H9 (cell line): ENCODE data around the gene GNA15. TPM values are rescaled to one million over a fixed set of nuclear protein-coding genes. Genes with fewer than 3 reads are reported as not detected.

Experiments used
- DNase-seq: peaks from one replicate; pipeline ENCODE4 v3.0.0-alpha.2; 2017
- H2AFZ ChIP-seq: one replicate; pipeline ENCODE4 v1.6.1; 2013; ENCODE audit warnings: mild to moderate bottlenecking, low read length, control low read depth, moderate library complexity
- H2AK5ac ChIP-seq: 2 replicates; pipeline ENCODE4 v1.6.1; 2013; ENCODE audit warnings: low read length, control low read depth, mixed read lengths; ENCODE audit not compliant: insufficient read length
- H2BK120ac ChIP-seq: one replicate; pipeline ENCODE4 v1.6.1; 2013; ENCODE audit warnings: low read depth, mild to moderate bottlenecking, low read length, control low read depth, inconsistent platforms; ENCODE audit not compliant: poor library complexity, severe bottlenecking
- H2BK12ac ChIP-seq: 2 replicates; pipeline ENCODE4 v1.6.1; 2013; ENCODE audit warnings: low read length, control low read depth, mixed read lengths, low read depth; ENCODE audit not compliant: insufficient read length
- H2BK15ac ChIP-seq: 2 replicates; pipeline ENCODE4 v1.6.1; 2013; ENCODE audit warnings: low read depth, low read length, control low read depth
- H2BK20ac ChIP-seq: one replicate; pipeline ENCODE4 v1.6.1; 2013; ENCODE audit warnings: low read depth, mild to moderate bottlenecking, low read length, control low read depth, inconsistent platforms; ENCODE audit not compliant: poor library complexity, severe bottlenecking
- H2BK5ac ChIP-seq: 2 replicates; pipeline ENCODE4 v1.6.1; 2013; ENCODE audit warnings: low read length, control low read depth, mixed read lengths; ENCODE audit not compliant: insufficient read length
- H3K14ac ChIP-seq: 2 replicates; pipeline ENCODE4 v1.6.1; 2013; ENCODE audit warnings: low read length, control low read depth; ENCODE audit not compliant: insufficient read depth
- H3K18ac ChIP-seq: 2 replicates; pipeline ENCODE4 v1.6.1; 2013; ENCODE audit warnings: low read depth, mild to moderate bottlenecking, mixed read lengths, low read length, control low read depth; ENCODE audit not compliant: insufficient read length
- H3K23ac ChIP-seq: 2 replicates; pipeline ENCODE4 v1.6.1; 2013; ENCODE audit warnings: low read length, control low read depth, mixed read lengths, low read depth; ENCODE audit not compliant: insufficient read length
- H3K23me2 ChIP-seq: 2 replicates; pipeline ENCODE4 v1.6.1; 2013; ENCODE audit warnings: low read depth, mild to moderate bottlenecking, mixed read lengths, low read length, control low read depth; ENCODE audit not compliant: insufficient read length, poor library complexity, severe bottlenecking
- H3K27ac ChIP-seq: 2 replicates; pipeline ENCODE4 v1.5.1; 2013; ENCODE audit warnings: low read length, control low read depth, mixed read lengths, low read depth; ENCODE audit not compliant: insufficient read length
- H3K27me3 ChIP-seq: 2 replicates; pipeline ENCODE4 v1.6.1; 2013; ENCODE audit warnings: low read length, control low read depth, inconsistent platforms; ENCODE audit not compliant: insufficient read depth
- H3K4ac ChIP-seq: 2 replicates; pipeline ENCODE4 v1.6.1; 2013; ENCODE audit warnings: low read depth, mild to moderate bottlenecking, control low read depth, inconsistent platforms, low read length, moderate library complexity
- H3K4me1 ChIP-seq: 2 replicates; pipeline ENCODE4 v1.6.1; 2013; ENCODE audit warnings: low read length, control low read depth, inconsistent platforms; ENCODE audit not compliant: insufficient read depth
- H3K4me2 ChIP-seq: 2 replicates; pipeline ENCODE4 v1.6.1; 2013; ENCODE audit warnings: low read length, control low read depth, mixed read lengths; ENCODE audit not compliant: insufficient read length, insufficient read depth
- H3K56ac ChIP-seq: 2 replicates; pipeline ENCODE4 v1.6.1; 2013; ENCODE audit warnings: low read depth, mild to moderate bottlenecking, mixed read lengths, low read length, control low read depth; ENCODE audit not compliant: insufficient read length
- H3K79me1 ChIP-seq: 2 replicates; pipeline ENCODE4 v1.6.1; 2013; ENCODE audit warnings: low read depth, mild to moderate bottlenecking, moderate library complexity, low read length, control low read depth, inconsistent platforms; ENCODE audit not compliant: insufficient read depth, poor library complexity, severe bottlenecking
- H3K79me2 ChIP-seq: 2 replicates; pipeline ENCODE4 v1.6.1; 2013; ENCODE audit warnings: low read length, control low read depth, inconsistent platforms; ENCODE audit not compliant: insufficient read depth
- H3K9ac ChIP-seq: 2 replicates; pipeline ENCODE4 v1.6.1; 2013; ENCODE audit warnings: low read length, control low read depth, mixed read lengths; ENCODE audit not compliant: insufficient read length; ENCODE audit errors: extremely low read depth
- H3K9me3 ChIP-seq: one replicate; pipeline ENCODE4 v1.6.1; 2013; ENCODE audit warnings: low read depth, low read length, inconsistent platforms; ENCODE audit not compliant: control insufficient read depth
- H3T11ph ChIP-seq: one replicate; pipeline ENCODE4 v1.6.1; 2013; ENCODE audit warnings: mild to moderate bottlenecking, low read length, control low read depth, inconsistent platforms
- H4K20me1 ChIP-seq: one replicate; pipeline ENCODE4 v1.6.1; 2013; ENCODE audit not compliant: control insufficient read depth, insufficient read length, insufficient read depth
- H4K5ac ChIP-seq: 2 replicates; pipeline ENCODE4 v1.6.1; 2013; ENCODE audit warnings: low read depth, mild to moderate bottlenecking, mixed read lengths, low read length, control low read depth; ENCODE audit not compliant: insufficient read length
- H4K8ac ChIP-seq: replicated peaks from 2 replicates; pipeline ENCODE4 v1.6.1; 2013; ENCODE audit warnings: low read length, control low read depth, mixed read lengths, low read depth; ENCODE audit not compliant: insufficient read length
- H4K91ac ChIP-seq: 2 replicates; pipeline ENCODE4 v1.6.1; 2013; ENCODE audit warnings: low read depth, mild to moderate bottlenecking, moderate library complexity, mixed read lengths, low read length, control low read depth; ENCODE audit not compliant: insufficient read length
- H3K27ac Mint-ChIP-seq, 3 experiments: 2 replicates in 2 of 3; 3 replicates in 1 of 3; pipeline ENCODE4 v1.8.0; 2020 to 2021; ENCODE audit warnings: mixed read lengths in 3 of 3, mild to moderate bottlenecking in 1 of 3, moderate library complexity in 1 of 3
- H3K27me3 Mint-ChIP-seq: 2 replicates; pipeline ENCODE4 v1.8.0; 2021; ENCODE audit warnings: low read depth, mild to moderate bottlenecking, moderate library complexity, mixed read lengths
- H3K36me3 Mint-ChIP-seq, 3 experiments: 2 replicates in 2 of 3; 3 replicates in 1 of 3; pipeline ENCODE4 v1.8.0; 2020 to 2021; ENCODE audit warnings: low read depth in 3 of 3, mixed read lengths in 3 of 3; ENCODE audit not compliant: insufficient read depth in 1 of 3
- H3K4me1 Mint-ChIP-seq, 2 experiments: 2 replicates each; pipeline ENCODE4 v1.8.0; 2020; ENCODE audit warnings: mixed read lengths in 2 of 2
- H3K4me3 Mint-ChIP-seq, 2 experiments: 2 replicates in 1 of 2; 3 replicates in 1 of 2; pipeline ENCODE4 v1.8.0; 2020 to 2021; ENCODE audit warnings: mild to moderate bottlenecking in 2 of 2, mixed read lengths in 2 of 2, moderate library complexity in 1 of 2
- H3K9me3 Mint-ChIP-seq, 2 experiments: 2 replicates in 1 of 2; 3 replicates in 1 of 2; pipeline ENCODE4 v1.8.0; 2020; ENCODE audit warnings: mild to moderate bottlenecking in 2 of 2, mixed read lengths in 2 of 2, moderate library complexity in 1 of 2
- WGBS: extraction: QIAGEN DNeasy Blood & Tissue Kit; methylation state at CpG from one replicate; pipeline ENCODE4 v1.1.7; 2013; ENCODE audit warnings: missing lambda C conversion rate, low lambda C conversion rate, mixed read lengths; ENCODE audit not compliant: insufficient read length; ENCODE audit errors: extremely low coverage; 5-methylcytosine and 5-hydroxymethylcytosine counted together
- total RNA-seq: library from RNA; stranded (reverse); gene quantifications from 2 replicates; pipeline ENCODE4 v1.2.1, GENCODE V29; 2021
- TF ChIP-seq, protein P1 (sequence below): fragments of 200-600 bp; sonication (generic); conservative IDR thresholded peaks from 3 replicates; pipeline ENCODE4 v1.8.0; 2021; ENCODE audit warnings: antibody characterized with exemption, mild to moderate bottlenecking

GNA15 gene
- total RNA-seq, 1 experiment from 2014 or later = not detected

GRCh38 chr19:3211191-3211590 lies 75.4 kb downstream of the GNA15 start:
- H2AK5ac ChIP-seq = no peak overlapping the region
- no peak overlapping the region for H3T11ph ChIP-seq
- no peaks in the 10 kb centered on the region for H3K79me2 ChIP-seq
- peaks cover 2% of the 10 kb centered on the region for H4K20me1 ChIP-seq
- no peak for DNase-seq
- no peak overlapping the region for H3K14ac ChIP-seq
- H3K9ac ChIP-seq = no peak overlapping the region
- no peak overlapping the region for H2BK15ac ChIP-seq
- Mint-ChIP-seq H3K27me3 (peaks cover 4% of the 10 kb centered on the region), H3K9me3 (no peaks in the 10 kb centered on the region), H3K4me3 (no peak overlapping the region), H3K36me3 (peaks cover 6 to 26% (median 8%) of the 10 kb centered on the region in 3 experiments; a peak in 6 of 7 replicates), H3K27ac (peak overlapping the region in 1 of 3 experiments; percentile 28; a peak in 1 of 7 replicates), H3K4me1 (peaks cover 3 to 6% of the 10 kb centered on the region in 2 experiments)
- H4K5ac ChIP-seq = no peak overlapping the region
- TF ChIP-seq, protein P1, sequence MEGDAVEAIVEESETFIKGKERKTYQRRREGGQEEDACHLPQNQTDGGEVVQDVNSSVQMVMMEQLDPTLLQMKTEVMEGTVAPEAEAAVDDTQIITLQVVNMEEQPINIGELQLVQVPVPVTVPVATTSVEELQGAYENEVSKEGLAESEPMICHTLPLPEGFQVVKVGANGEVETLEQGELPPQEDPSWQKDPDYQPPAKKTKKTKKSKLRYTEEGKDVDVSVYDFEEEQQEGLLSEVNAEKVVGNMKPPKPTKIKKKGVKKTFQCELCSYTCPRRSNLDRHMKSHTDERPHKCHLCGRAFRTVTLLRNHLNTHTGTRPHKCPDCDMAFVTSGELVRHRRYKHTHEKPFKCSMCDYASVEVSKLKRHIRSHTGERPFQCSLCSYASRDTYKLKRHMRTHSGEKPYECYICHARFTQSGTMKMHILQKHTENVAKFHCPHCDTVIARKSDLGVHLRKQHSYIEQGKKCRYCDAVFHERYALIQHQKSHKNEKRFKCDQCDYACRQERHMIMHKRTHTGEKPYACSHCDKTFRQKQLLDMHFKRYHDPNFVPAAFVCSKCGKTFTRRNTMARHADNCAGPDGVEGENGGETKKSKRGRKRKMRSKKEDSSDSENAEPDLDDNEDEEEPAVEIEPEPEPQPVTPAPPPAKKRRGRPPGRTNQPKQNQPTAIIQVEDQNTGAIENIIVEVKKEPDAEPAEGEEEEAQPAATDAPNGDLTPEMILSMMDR = no peak
- H4K91ac ChIP-seq = no peak overlapping the region
- no peaks in the 10 kb centered on the region for H3K9me3 ChIP-seq
- H3K4me2 ChIP-seq = no peak overlapping the region
- no peak overlapping the region for H3K56ac ChIP-seq
- no peak overlapping the region for H2BK12ac ChIP-seq
- no peak overlapping the region for H2BK5ac ChIP-seq
- no peak overlapping the region for H4K8ac ChIP-seq
- no peaks in the 10 kb centered on the region for H3K79me1 ChIP-seq
- H3K23me2 ChIP-seq = no peaks in the 10 kb centered on the region
- no peaks in the 10 kb centered on the region for H3K4me1 ChIP-seq
- H3K27ac ChIP-seq = no peak overlapping the region
- H2BK120ac ChIP-seq = no peak overlapping the region
- H3K27me3 ChIP-seq = no peaks in the 10 kb centered on the region
- H2AFZ ChIP-seq = no peak overlapping the region
- no CpG with 5 or more reads among the region's 12 CpGs for WGBS
- no peak overlapping the region for H3K18ac ChIP-seq
- no peak overlapping the region for H2BK20ac ChIP-seq
- H3K23ac ChIP-seq = no peak overlapping the region
- H3K4ac ChIP-seq = no peak overlapping the region
